ENCODE data around the gene IER5L.
A peak's percentile ranks its signal among the peaks of the same experiment; 100 is the strongest.

Gene IER5L

DNA sequence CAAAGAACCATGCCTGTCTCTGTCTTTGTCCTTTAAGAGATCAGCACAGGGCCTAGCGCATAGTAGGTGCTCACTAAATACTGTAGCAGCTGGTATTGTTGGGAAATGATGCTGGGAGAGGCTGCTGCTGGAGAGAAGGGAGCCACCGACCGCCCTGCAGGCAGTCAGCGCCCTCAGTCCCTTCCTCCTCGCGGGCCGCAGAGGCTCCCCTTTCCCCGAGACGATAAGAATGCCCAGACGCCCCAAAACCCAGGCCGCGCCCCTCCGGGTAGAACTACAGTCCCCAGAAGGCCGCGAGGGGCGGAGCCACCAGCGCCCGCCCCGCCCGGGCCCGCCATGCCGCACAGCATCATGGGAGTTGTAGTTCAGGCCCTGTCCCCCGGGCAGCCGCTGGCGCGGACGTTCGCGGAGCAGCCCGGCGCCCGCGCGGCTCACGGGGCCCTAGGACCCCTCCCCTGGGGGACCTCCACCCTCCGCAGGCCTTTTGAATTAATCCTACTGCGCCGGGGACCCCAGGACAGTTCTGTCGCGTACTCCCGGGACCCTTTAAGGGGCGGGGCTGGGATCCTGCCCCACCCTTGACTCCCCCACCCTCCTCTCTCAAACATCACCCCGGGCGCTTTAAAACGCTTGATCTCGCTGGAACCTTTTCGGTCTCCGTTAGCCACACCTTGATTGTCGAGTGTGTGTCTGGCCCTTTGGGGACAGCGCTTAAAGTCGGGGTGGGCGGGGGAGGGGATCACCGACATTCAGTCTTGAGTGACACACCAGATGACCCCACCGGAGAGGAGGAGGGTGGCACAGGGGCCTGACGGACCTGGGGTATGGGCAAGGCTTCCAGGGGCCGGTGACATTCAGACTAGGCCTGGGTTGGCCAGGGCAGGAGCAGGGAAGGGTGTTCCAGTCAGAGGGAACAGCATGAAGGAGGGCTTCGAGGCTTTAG lies 24.8 kb upstream of the IER5L start:
- TF ChIP-seq, protein P1, sequence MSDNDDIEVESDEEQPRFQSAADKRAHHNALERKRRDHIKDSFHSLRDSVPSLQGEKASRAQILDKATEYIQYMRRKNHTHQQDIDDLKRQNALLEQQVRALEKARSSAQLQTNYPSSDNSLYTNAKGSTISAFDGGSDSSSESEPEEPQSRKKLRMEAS (IDR thresholded peaks at IDR 0.05; ENCODE audit: low read depth, low read length), result no peak
- no peak for TF ChIP-seq MYC (IDR thresholded peaks at IDR 0.05; ENCODE audit: low read depth, low read length)
- TF ChIP-seq POLR2A (IDR thresholded peaks at IDR 0.05; ENCODE audit: extremely low read depth, insufficient read length), result no peak
- TF ChIP-seq, protein P2, sequence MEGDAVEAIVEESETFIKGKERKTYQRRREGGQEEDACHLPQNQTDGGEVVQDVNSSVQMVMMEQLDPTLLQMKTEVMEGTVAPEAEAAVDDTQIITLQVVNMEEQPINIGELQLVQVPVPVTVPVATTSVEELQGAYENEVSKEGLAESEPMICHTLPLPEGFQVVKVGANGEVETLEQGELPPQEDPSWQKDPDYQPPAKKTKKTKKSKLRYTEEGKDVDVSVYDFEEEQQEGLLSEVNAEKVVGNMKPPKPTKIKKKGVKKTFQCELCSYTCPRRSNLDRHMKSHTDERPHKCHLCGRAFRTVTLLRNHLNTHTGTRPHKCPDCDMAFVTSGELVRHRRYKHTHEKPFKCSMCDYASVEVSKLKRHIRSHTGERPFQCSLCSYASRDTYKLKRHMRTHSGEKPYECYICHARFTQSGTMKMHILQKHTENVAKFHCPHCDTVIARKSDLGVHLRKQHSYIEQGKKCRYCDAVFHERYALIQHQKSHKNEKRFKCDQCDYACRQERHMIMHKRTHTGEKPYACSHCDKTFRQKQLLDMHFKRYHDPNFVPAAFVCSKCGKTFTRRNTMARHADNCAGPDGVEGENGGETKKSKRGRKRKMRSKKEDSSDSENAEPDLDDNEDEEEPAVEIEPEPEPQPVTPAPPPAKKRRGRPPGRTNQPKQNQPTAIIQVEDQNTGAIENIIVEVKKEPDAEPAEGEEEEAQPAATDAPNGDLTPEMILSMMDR (IDR thresholded peaks at IDR 0.05; ENCODE audit: low read depth, low read length), result no peak
- peak; percentile 65 for DNase-seq (ENCODE audit: low read depth)

DNA sequence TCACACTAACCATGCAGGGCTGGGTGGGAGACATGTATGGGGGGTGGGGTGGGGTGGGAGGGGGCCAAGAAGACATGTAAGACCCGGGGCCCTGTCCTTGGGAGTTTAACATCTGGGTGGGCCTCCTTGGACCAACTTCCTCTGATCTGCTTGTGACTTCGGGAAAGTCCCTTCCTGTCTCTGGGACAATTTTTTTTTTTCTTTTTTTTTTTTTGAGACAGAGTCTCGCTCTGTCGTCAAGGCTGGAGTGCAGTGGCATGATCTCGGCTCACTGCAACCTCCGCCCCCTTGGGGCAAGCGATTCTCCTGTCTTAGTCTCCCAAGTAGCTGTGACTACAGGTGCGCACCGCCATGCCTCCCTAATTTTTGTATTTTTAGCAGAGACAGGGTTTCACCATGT lies 23.8 kb upstream of the IER5L start:
- DNase-seq (ENCODE audit: low read depth), result no peak
- TF ChIP-seq POLR2A (IDR thresholded peaks at IDR 0.05; ENCODE audit: extremely low read depth, insufficient read length) (no peak), MYC (IDR thresholded peaks at IDR 0.05; ENCODE audit: low read depth, low read length) (no peak)
- TF ChIP-seq, protein P1 (IDR thresholded peaks at IDR 0.05; ENCODE audit: low read depth, low read length), result no peak
- TF ChIP-seq, protein P2 (IDR thresholded peaks at IDR 0.05; ENCODE audit: low read depth, low read length), result no peak
- H3K4me3 ChIP-seq (ENCODE audit: low read depth, low read length), result no peak overlapping the region

More for the DNA sequence above, 24.8 kb upstream of the IER5L start:
- H3K4me3 ChIP-seq (ENCODE audit: low read depth, low read length), result no peak overlapping the region

DNA sequence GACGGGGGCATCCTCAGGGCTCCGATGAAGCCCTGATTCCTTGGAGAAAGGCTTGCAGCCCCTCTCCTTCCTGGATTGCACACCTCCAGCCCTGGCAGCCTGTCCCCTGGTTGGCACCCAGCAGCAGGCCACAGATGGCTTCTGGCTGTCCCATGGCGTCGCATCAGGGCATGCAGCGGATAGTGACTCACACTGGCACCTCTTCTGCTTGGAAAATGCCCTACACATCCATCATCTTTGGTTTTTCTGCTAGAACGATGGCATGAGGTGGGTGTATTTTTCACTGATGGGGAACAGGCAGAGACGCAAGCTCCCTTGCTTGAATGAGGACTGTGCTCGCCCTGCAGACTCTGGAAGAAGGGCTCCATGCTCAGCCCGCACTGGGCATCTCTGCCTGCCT lies 23.2 kb upstream of the IER5L start:
- no peak overlapping the region for H3K4me3 ChIP-seq (ENCODE audit: low read depth, low read length)
- no peak for TF ChIP-seq MYC (IDR thresholded peaks at IDR 0.05; ENCODE audit: low read depth, low read length)
- DNase-seq (ENCODE audit: low read depth), result no peak

DNA sequence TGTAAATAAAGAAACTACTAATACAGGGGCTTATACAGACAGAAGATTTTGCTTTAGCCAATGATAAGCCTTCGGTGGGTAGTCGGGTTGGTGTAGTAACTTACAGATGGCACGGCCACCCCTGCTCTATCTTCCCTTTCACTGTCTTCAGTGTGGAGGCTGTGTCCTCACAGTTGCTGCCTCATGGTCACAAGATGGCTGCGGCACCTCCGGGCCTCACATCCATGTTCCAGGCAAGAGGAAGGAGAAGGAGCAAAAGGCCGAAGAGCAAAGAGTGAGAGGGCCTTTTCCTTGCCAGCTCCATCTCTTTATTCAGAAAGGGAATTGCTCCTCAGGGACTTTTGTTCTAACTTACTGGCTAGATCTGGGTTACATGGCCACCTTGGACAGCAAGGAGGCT lies 22.2 kb upstream of the IER5L start:
- no peak overlapping the region for H3K4me3 ChIP-seq (ENCODE audit: low read depth, low read length)
- TF ChIP-seq, protein P2 (IDR thresholded peaks at IDR 0.05; ENCODE audit: low read depth, low read length), result no peak
- TF ChIP-seq POLR2A (IDR thresholded peaks at IDR 0.05; ENCODE audit: extremely low read depth, insufficient read length), result no peak
- no peak for TF ChIP-seq MYC (IDR thresholded peaks at IDR 0.05; ENCODE audit: low read depth, low read length)
- TF ChIP-seq, protein P1 (IDR thresholded peaks at IDR 0.05; ENCODE audit: low read depth, low read length), result no peak
- DNase-seq (ENCODE audit: low read depth), result no peak

DNA sequence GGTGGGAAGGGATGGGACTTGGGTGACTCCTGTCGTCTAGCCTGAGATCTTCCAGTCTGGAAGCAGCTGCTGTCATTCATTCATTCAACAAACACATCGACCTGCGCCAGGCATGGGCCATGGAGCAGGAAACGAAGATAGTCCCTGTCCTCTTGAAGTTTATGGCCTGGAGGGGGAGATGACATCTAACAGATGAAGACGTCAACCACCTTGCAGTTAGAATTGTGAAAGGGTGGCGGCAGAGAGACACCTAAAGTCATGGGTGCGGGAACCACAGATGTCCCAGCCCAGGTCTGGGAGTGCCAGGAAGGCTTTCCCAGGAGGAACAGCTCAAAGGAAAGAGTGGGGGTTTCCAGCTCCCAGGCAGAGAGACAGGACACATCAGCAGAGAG lies 21.0 kb upstream of the IER5L start:
- TF ChIP-seq MYC (IDR thresholded peaks at IDR 0.05; ENCODE audit: low read depth, low read length) (no peak), POLR2A (IDR thresholded peaks at IDR 0.05; ENCODE audit: extremely low read depth, insufficient read length) (no peak)
- TF ChIP-seq, protein P2 (IDR thresholded peaks at IDR 0.05; ENCODE audit: low read depth, low read length), result no peak
- TF ChIP-seq, protein P1 (IDR thresholded peaks at IDR 0.05; ENCODE audit: low read depth, low read length), result no peak
- no peak for DNase-seq (ENCODE audit: low read depth)
- no peak overlapping the region for H3K4me3 ChIP-seq (ENCODE audit: low read depth, low read length)

DNA sequence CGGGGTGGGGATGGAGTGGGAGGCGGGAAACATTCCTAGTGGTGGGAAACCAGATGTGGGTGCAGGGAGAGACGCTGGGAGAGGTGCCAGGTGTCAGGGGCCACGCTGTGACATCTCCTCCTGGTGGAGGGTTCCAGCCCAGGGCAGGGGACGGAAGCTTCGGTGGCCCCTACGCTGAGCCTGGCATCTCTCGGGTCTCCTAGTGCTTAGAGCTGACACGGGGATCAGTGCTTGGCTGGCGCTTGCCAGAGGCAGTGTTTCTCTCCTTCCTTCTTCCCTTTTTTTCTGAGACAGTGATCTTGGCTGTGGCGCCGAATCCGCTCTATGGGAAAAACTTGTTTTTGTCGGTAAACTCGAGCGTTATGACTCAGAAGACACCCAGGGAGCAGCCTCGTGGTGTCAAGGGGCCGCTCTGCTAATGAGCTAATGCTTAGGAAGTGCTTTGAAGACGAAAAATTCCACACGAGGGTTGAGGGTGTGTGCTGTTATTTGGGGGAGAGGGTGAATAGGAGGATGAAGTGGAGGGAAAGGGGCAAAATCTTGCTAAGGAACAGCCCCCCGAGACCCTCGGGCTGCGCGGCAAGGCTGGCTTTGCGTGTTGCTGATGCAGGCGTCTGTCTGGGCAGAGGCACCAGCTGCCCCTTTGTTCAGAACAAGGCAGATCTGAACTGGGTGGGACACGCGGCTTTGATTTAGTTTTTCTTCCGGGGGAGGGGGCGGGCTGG lies 20.4 kb upstream of the IER5L start:
- DNase-seq (ENCODE audit: low read depth), result no peak
- TF ChIP-seq, protein P2 (IDR thresholded peaks at IDR 0.05; ENCODE audit: low read depth, low read length), result no peak
- TF ChIP-seq MYC (IDR thresholded peaks at IDR 0.05; ENCODE audit: low read depth, low read length) (no peak), POLR2A (IDR thresholded peaks at IDR 0.05; ENCODE audit: extremely low read depth, insufficient read length) (no peak)
- TF ChIP-seq, protein P1 (IDR thresholded peaks at IDR 0.05; ENCODE audit: low read depth, low read length), result no peak
- H3K4me3 ChIP-seq (ENCODE audit: low read depth, low read length), result no peak overlapping the region
